ENCODE measurements around the gene HSPA5. TPM values are rescaled to one million over a fixed set of nuclear protein-coding genes. Genes with fewer than 3 reads are reported as not detected.
A peak's percentile ranks its signal among the peaks of the same experiment; 100 is the strongest.
"Not testable (repeated sequence)": the region's sequence is repeated elsewhere in the genome, so short reads cannot be mapped to it uniquely, and the experiment has no call there.

Gene HSPA5
- total RNA-seq, 4 donors from 2014 or later, result 39.9 to 69.3 (median 46.0) TPM

GRCh38 chr9:125233678-125234077 is 7.5 kb downstream of the HSPA5 start:
- H3K9me3 ChIP-seq, result no peaks in the 10 kb centered on the region
- in situ Hi-C loops (cut with MboI; ENCODE audit: low sequenced_read_pairs in 4 of 4) (no loop called here), intact Hi-C loops (cut with DNase I; ENCODE audit: low total_unique reads) (no loop called here)
- ATAC-seq (no peak), DNase-seq (no peak)
- H3K4me1 ChIP-seq, result peaks cover 37 to 41% of the 10 kb centered on the region in 2 donors
- no peaks in the 10 kb centered on the region for H3K27me3 ChIP-seq
- peaks cover 5 to 66% of the 10 kb centered on the region in 2 donors for H3K36me3 ChIP-seq
- peak overlapping the region in 1 of 4 donors; percentile 27 for H3K27ac ChIP-seq
- TF ChIP-seq CTCF (IDR thresholded peaks at IDR 0.05 in 4 of 5, conservative IDR thresholded peaks at IDR 0.05 in 1 of 5), result no peak
- no peak overlapping the region for H3K4me3 ChIP-seq

GRCh38 chr9:125227761-125228160 is 13.4 kb downstream of the HSPA5 start:
- no peak overlapping the region for H3K27ac ChIP-seq
- peaks cover 0 to 40% of the 10 kb centered on the region in 2 donors for H3K36me3 ChIP-seq
- no peak for TF ChIP-seq CTCF (IDR thresholded peaks at IDR 0.05 in 4 of 5, conservative IDR thresholded peaks at IDR 0.05 in 1 of 5)
- TF ChIP-seq POLR2A (IDR thresholded peaks at IDR 0.05), result no peak
- H3K4me1 ChIP-seq, result no peaks in the 10 kb centered on the region
- in situ Hi-C loops (cut with MboI; ENCODE audit: low sequenced_read_pairs in 4 of 4), result no loop called here
- no peak for DNase-seq
- no peaks in the 10 kb centered on the region for H3K27me3 ChIP-seq
- no peak for ATAC-seq
- no peak overlapping the region for H3K4me3 ChIP-seq
- H3K9me3 ChIP-seq, result no peaks in the 10 kb centered on the region
- intact Hi-C loops (cut with DNase I; ENCODE audit: low total_unique reads), result no loop called here

DNA sequence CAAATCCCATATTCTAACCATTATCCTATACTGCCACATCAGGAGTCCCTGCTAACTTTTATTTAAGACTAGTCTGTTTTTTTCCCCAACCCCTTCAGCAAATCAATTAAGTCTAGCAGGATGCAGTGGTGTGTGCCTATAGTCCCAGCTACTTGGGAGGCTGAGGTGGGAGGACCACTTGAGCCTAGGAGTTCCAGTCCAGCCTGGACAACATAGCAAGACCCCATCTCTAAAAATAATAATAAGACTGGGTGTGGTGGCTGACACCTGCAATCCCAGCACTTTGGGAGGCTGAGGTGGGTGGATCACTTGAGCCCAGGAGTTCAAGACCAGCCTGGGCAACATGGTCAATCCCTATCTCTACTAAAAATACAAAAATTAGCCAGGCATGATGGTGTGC is 16.3 kb downstream of the HSPA5 start:
- H3K27ac ChIP-seq; H3K4me3 ChIP-seq; intact Hi-C loops (cut with DNase I; ENCODE audit: low total_unique reads); H3K4me1 ChIP-seq; H3K27me3 ChIP-seq; in situ Hi-C loops (cut with MboI; ENCODE audit: low sequenced_read_pairs in 4 of 4); DNase-seq; H3K9me3 ChIP-seq; ATAC-seq: not testable (repeated sequence)
- H3K36me3 ChIP-seq, result peaks cover 0 to 44% of the 10 kb centered on the region in 2 donors

- Histone ChIP-seq H3K9me3 (no peaks in the 10 kb centered on the region), H3K4me3 (no peak overlapping the region), H3K4me1 (no peaks in the 10 kb centered on the region), H3K36me3 (peaks cover 0 to 22% of the 10 kb centered on the region in 2 donors), H3K27me3 (no peaks in the 10 kb centered on the region), H3K27ac (no peak overlapping the region)
- in situ Hi-C loops (cut with MboI; ENCODE audit: low sequenced_read_pairs in 4 of 4), result no loop called here
- no peak for TF ChIP-seq POLR2A (IDR thresholded peaks at IDR 0.05)
- no peak for TF ChIP-seq CTCF (IDR thresholded peaks at IDR 0.05 in 4 of 5, conservative IDR thresholded peaks at IDR 0.05 in 1 of 5)
- ATAC-seq (no peak), DNase-seq (no peak)
- intact Hi-C loops (cut with DNase I; ENCODE audit: low total_unique reads), result no loop called here
Measured at GRCh38 chr9:125218621-125219020, 22.5 kb downstream of the HSPA5 start.

GRCh38 chr9:125214186-125214585 is 27.0 kb downstream of the HSPA5 start:
- peaks cover 0 to 33% of the 10 kb centered on the region in 2 donors for H3K36me3 ChIP-seq
- no peak overlapping the region for H3K27ac ChIP-seq
- TF ChIP-seq POLR2A (IDR thresholded peaks at IDR 0.05) (no peak), CTCF (IDR thresholded peaks at IDR 0.05 in 4 of 5, conservative IDR thresholded peaks at IDR 0.05 in 1 of 5) (no peak)
- DNase-seq (no peak), ATAC-seq (no peak)
- no peaks in the 10 kb centered on the region for H3K27me3 ChIP-seq
- in situ Hi-C loops (cut with MboI; ENCODE audit: low sequenced_read_pairs in 4 of 4) (no loop called here), intact Hi-C loops (cut with DNase I; ENCODE audit: low total_unique reads) (no loop called here)
- H3K4me1 ChIP-seq, result no peaks in the 10 kb centered on the region
- no peaks in the 10 kb centered on the region for H3K9me3 ChIP-seq
- no peak overlapping the region for H3K4me3 ChIP-seq

Data from gastrocnemius medialis (tissue), 4 donors.